ENCODE results near the gene PYGO1.
"Not testable (repeated sequence)": the region's sequence is repeated elsewhere in the genome, so short reads cannot be mapped to it uniquely, and the experiment has no call there.

PYGO1 gene

DNA sequence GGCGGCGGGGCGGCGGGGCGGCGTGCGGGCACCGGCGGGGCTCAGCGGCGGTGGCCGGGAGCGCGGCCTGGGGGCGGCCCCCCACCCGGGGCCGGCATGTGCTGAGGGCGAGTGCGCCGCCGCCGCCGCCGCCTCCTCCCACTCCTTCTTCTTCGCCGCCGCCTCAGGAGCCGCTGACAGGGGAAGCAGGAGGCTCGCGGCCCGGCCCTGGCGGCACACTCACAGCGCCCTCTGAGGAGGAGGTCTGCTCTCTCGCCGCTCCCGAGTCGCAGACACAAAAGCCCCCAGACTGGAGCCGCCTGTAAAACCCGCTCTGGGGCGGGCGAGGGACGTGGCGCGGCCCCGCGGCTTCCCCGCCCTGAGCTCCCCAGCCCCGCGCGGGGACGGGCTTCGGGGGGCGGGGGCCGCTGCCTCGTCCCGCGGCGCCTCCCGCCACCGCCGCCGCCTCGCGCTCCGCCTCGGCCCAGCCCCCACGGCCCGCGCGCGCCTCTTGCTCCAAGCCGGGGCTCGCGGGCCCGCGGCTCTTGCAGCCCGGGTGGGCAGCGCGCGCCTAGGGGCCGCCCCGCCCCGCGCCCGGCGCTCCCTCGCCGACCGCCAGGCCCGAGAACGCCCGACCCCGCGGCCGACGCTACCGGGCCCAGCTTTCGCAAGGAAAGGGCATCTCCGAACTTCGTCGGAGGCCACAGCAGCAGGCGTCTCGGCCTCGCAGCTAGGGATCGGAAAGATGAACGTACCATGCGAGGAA, at the start of gene PYGO1:
Gene PYGO1, minus strand, starts transcription at position 276 of the 745 bp plus-strand sequence. CDS start 462 bp downstream, outside the sequence.
- peak; percentile 8 for DNase-seq

- DNase-seq = no peak
Observed at GRCh38 chr15:55637086-55637485, 48.9 kb upstream of the PYGO1 start.

DNA sequence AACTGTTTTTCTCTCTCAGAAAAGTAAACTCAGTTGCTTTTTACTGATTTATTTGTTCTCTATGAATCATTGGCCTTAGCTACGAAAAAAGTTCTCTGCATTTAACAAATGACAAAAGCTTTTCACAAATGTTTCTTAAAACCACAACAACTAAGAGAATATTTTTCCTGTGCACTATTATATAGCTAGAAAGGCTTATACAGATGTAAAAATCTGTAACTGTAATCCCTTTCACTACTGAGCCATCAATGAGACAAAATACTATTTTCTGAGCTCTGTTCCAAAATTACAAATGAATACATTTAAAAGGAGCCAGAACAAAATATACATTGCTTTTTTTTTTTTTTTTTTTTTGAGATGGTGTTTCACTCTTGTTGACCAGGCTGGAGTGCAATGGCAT, 45.6 kb upstream of the PYGO1 start:
- no peak for DNase-seq

DNA sequence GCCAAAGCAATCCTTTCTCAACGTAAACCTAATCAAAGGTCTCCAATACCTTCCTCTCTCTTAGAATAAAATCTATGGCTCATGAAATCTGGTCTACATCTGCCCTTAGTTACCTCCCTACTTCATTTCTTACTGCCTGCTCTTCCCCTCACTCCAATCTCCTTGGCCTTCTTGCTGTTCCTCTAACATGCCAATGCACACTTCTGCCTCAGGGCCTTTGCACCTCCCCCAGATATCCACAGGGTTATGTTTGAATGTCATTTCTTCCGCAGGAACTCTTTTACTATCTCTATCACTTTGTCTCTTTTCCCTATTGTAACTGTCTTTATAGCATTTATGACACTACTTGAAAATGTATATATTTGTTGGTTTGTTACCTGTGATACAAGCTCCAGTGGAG, 44.3 kb upstream of the PYGO1 start:
- DNase-seq = no peak

DNA sequence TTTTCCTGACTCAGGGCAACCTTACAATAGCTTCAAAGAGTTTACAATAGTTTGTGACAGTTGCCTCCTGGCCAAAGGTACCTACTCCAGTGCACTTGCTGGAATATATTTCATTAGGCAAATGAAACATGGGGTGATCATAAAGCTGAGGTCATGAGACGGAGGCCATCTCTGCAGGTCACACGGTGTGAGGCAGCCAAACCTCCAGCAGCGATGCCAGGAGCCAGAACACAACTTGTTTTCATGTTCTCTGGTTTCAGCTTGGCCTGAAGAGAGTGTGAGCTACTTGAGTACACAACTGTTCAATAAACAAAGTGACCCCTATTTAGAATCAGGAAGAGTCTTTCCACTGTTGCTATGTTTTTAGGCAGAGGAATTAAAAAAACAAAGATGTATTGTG, 42.7 kb upstream of the PYGO1 start:
- no peak for DNase-seq

DNA sequence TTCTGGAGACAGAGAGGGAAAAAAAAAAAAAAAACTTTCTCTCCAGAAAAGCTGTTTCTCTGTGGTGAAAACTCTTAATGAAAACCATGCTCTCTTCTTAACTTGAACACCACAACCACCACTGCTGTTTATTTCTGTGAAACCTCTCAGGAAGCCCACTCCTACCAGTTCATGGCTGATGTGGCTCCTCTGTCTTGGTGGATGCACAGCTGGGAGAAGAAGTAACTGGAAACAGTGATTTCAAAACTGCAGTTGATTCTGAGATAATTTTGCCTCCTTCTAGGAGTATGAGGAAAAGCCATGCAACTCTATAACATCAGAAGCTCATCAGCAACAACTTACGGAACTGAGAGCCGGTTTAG, 40.2 kb upstream of the PYGO1 start:
- no peak for DNase-seq

- no peak for DNase-seq
Observed at GRCh38 chr15:55627730-55628368, 39.7 kb upstream of the PYGO1 start.

GRCh38 chr15:55619783-55620182, 31.6 kb upstream of the PYGO1 start:
- DNase-seq = no peak

DNA sequence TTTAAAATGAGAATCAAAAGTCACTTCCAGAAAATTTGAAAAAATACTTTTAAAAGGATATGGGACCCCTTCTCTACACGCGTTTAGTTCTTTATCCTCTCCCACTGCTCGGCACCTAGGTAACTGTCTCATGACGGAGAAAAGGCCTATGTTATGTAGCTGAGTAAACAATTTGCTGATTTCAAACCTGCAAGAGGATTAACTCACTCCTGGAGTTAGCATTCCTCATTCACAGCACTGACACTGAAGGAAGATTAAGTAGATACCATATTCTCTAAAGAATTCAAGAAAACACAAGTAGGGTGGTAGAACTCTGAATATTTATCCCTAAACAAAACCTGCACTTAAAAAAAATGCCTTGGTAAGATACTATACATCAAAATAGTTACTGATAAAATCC, 30.2 kb upstream of the PYGO1 start:
- no peak for DNase-seq

GRCh38 chr15:55615445-55615844, 27.3 kb upstream of the PYGO1 start:
- no peak for DNase-seq

DNA sequence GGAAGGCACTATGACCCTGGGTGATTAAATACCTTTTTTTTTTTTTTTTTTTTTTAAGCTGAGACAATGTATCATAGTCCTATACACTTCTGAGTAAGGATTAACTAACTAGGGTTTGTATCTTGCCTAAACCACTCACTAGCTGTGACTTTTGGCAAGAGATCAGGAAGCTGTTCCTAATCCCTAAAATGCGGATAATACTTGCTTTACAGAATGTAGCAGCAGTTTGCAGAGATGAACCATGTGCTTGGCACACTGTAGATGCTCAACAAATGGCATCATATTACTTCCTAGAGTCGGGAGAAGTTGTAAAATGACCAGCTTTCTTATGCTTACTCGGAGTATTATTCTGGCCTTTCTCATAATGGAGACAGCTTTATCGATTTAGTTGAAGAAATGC, 25.6 kb upstream of the PYGO1 start:
- no peak for DNase-seq

- DNase-seq = no peak
Observed at GRCh38 chr15:55606214-55606613, 18.1 kb upstream of the PYGO1 start.

GRCh38 chr15:55601374-55601773, 13.2 kb upstream of the PYGO1 start:
- no peak for DNase-seq

- DNase-seq = no peak
Observed at GRCh38 chr15:55599439-55599838, 11.3 kb upstream of the PYGO1 start.

DNA sequence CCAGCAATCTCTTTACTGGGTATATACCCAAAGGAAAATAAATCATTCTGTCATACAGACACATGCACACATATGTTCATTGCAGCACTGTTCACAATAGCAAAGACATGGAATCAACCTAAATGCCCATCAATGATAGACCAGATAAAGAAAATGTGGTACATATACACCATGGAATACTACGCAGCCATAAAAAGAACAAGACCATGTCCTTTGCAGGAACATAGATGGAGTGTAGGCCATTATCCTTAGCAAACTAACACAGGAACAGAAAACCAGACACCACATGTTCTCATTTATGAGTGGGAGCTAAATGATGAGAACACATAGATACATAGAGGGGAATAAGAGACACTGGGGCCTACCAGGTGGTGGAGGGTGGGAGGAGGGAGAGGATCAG, 4.9 kb upstream of the PYGO1 start:
- not testable (repeated sequence) for DNase-seq

DNA sequence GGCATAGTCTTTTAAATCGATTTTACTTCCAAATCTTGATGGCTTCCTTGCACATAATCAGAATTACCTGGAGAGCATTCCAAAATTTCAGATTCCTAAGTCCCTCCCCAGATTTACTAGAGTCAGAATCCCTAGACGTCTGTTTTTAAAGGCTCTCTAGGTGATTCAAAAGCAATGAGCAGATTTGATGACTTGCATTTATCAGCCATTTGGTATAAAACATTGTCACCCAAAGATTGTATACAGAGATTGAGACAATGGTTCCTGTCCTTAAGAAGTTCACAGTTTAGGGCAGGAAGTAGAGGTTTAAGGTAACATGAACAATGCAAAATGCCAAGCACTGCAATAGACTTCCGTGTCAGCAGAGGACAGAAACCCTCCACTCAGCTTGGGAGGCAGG, 2.6 kb upstream of the PYGO1 start:
- no peak for DNase-seq

DNA sequence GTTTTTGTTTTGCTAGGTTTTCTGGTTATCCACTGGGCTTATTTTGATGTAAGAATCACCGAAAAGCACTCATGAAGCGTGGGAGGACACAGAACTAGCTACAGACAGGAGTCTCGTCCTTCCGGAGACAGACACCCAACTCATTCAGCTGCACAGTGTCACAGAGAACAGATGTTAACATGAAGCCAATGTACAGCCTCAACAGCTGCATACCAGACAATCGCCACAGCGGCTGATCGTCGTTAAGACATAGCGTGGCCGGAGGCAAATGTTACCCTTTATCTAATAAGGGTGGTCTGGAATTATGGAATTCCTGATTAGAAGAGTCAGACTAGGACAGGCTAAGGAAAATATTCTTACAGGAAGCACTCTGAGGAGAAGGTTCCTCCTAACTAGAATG, 1.1 kb upstream of the PYGO1 start:
- no peak for DNase-seq

GRCh38 chr15:55588815-55589115, 620 bp upstream of the PYGO1 start:
- no peak for DNase-seq

DNA sequence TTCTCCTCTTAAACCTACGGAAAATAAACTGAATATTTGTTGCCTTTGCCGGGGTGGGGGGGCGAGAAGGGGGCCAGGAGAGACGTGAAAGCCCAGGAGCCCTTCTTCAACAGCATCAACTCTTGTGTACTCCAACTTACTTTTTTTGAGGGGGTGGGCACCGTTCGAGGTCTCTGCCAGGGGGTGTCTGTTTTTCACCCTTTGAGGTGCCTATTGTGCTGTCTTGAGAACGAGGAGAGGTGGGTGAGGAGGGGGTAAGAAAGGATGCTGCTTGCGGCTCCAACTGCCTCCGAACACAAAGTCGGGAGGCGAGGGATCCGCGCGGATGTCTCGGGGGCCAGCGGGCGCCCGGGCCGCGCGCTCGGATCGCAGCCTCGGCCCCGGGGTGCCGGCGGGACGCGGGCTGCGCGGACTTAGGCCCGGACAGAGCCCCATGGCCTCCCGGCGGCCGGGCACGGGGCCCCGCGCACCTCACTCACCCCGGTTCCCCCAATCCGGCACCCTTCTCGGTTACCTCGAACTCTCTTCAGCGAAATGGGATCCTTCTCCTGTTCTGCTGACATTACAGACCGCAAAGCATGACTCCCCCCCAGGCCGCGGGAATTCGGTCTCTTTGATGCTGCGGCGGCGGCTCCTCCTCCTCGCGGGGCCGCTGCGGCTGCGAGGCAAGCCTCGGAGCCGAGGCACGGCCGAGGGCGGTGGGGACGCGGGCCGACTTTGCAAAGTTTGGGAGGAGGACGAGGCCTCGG, 650 bp downstream of the PYGO1 start:
- no peak for DNase-seq

GRCh38 chr15:55586808-55587207, 1.3 kb downstream of the PYGO1 start:
- DNase-seq = no peak

GRCh38 chr15:55576943-55577342, 11.2 kb downstream of the PYGO1 start:
- no peak for DNase-seq

GRCh38 chr15:55574096-55574495, 14.0 kb downstream of the PYGO1 start:
- DNase-seq = no peak

GRCh38 chr15:55573224-55573623, 14.9 kb downstream of the PYGO1 start:
- no peak for DNase-seq

Measured in NCI-H1694 treated with DMSO at 0.1 percent for 48 hours (cell line).